ENCODE data around the gene SCART1.
"Not testable (repeated sequence)": the region's sequence is repeated elsewhere in the genome, so short reads cannot be mapped to it uniquely, and the experiment has no call there.

Gene SCART1

GRCh38 chr10:133516057-133516456 lies 62.3 kb downstream of the SCART1 start:
- no peaks in the 10 kb centered on the region for H3K36me3 ChIP-seq (ENCODE audit: insufficient read depth, low read length)
- peaks cover 11% of the 10 kb centered on the region for H3K4me1 ChIP-seq (ENCODE audit: control insufficient read depth, insufficient read depth, low read length)

DNA sequence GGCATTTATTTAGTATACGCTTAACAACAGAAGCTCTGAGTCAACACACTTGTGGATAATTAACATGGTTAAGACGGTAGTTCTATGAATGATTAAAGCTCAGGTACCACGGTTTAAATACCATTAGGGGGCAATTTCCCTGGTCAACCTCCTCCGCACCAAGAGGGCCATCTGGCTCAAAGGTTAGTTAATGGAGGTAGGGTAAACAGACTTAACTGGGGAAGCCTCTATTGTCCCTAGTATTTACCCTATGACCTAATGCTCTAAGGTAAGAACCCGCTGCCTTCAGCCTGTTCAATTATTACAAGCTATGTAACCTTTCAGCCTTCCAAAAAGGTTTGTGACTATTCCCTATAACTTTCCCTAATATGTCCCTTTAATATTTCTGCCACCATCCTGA lies 64.8 kb downstream of the SCART1 start:
- H3K4me1 ChIP-seq (ENCODE audit: control insufficient read depth, insufficient read depth, low read length), result peaks cover 11% of the 10 kb centered on the region
- not testable (repeated sequence) for H3K36me3 ChIP-seq (ENCODE audit: insufficient read depth, low read length); H3K4me3 ChIP-seq (ENCODE audit: low read length); H3K4me2 ChIP-seq (ENCODE audit: low read length); H3K9ac ChIP-seq (ENCODE audit: low read depth, low read length); H3K9me3 ChIP-seq (replicated peaks; ENCODE audit: low read length); H3K27me3 ChIP-seq (ENCODE audit: control insufficient read depth, insufficient read depth, low read length)

More at GRCh38 chr10:133516057-133516456, 62.3 kb downstream of the SCART1 start:
- Histone ChIP-seq H3K4me2 (ENCODE audit: low read length) (no peak overlapping the region), H3K9ac (ENCODE audit: low read depth, low read length) (no peak overlapping the region), H3K27me3 (ENCODE audit: control insufficient read depth, insufficient read depth, low read length) (peaks cover 4% of the 10 kb centered on the region), H3K9me3 (replicated peaks; ENCODE audit: low read length) (no peaks in the 10 kb centered on the region), H3K4me3 (ENCODE audit: low read length) (no peak overlapping the region)

All from skeletal muscle satellite cell (primary cell).